NB4 (cell line): Measurements from ENCODE around the gene STX12.
"Not testable (repeated sequence)": the region's sequence is repeated elsewhere in the genome, so short reads cannot be mapped to it uniquely, and the experiment has no call there.

Experiments
- DNase-seq: peaks from one replicate; pipeline ENCODE4 v3.0.0; 2010; ENCODE audit warnings: low read depth
- H3K4me3 ChIP-seq: one replicate; pipeline ENCODE4 v1.5.1; 2011; ENCODE audit warnings: mild to moderate bottlenecking, low read depth, low read length, moderate library complexity
- CTCF ChIP-seq: IDR thresholded peaks from one replicate; pipeline ENCODE4 v1.5.1; 2012; ENCODE audit warnings: low read depth, low read length
- MAX ChIP-seq: IDR thresholded peaks from 2 replicates; pipeline ENCODE4 v1.6.1; 2011; ENCODE audit warnings: low read depth, low read length
- MYC ChIP-seq: IDR thresholded peaks from 2 replicates; pipeline ENCODE4 v1.6.1; 2011; ENCODE audit warnings: low read depth, low read length
- POLR2A ChIP-seq: IDR thresholded peaks from 2 replicates; pipeline ENCODE4 v1.6.1; 2011; ENCODE audit warnings: mild to moderate bottlenecking; ENCODE audit not compliant: insufficient read length; ENCODE audit errors: extremely low read depth

STX12 gene

GRCh38 chr1:27849951-27850350 is 76.9 kb downstream of the STX12 start:
- no peak for DNase-seq
- no peak overlapping the region for H3K4me3 ChIP-seq
- no peak for TF ChIP-seq MYC
- TF ChIP-seq CTCF = no peak
- TF ChIP-seq POLR2A = no peak
- TF ChIP-seq MAX = no peak

- no peak for DNase-seq
- H3K4me3 ChIP-seq = no peak overlapping the region
- no peak for TF ChIP-seq POLR2A
- no peak for TF ChIP-seq MAX
- TF ChIP-seq MYC = no peak
- TF ChIP-seq CTCF = no peak
Observed at GRCh38 chr1:27855085-27855484, 82.1 kb downstream of the STX12 start.

GRCh38 chr1:27856561-27857343 is 83.7 kb downstream of the STX12 start:
- no peak for TF ChIP-seq MAX
- no peak for TF ChIP-seq MYC
- no peak for TF ChIP-seq CTCF
- no peak for TF ChIP-seq POLR2A
- H3K4me3 ChIP-seq = no peak overlapping the region
- no peak for DNase-seq

- not testable (repeated sequence) for DNase-seq, H3K4me3 ChIP-seq
Observed at GRCh38 chr1:27857552-27857951, 84.5 kb downstream of the STX12 start.

- no peak overlapping the region for H3K4me3 ChIP-seq
- peak; percentile 98 for TF ChIP-seq CTCF
- TF ChIP-seq POLR2A = no peak
- peak; percentile 59; the same call in 1 of the 2 replicates for TF ChIP-seq MAX
- peak; percentile 38; the same call in 1 of the 2 replicates for TF ChIP-seq MYC
- peak; percentile 88 for DNase-seq
Observed at GRCh38 chr1:27858072-27858948, 85.3 kb downstream of the STX12 start.

- DNase-seq = no peak
- no peak overlapping the region for H3K4me3 ChIP-seq
- no peak for TF ChIP-seq POLR2A
- no peak for TF ChIP-seq MYC
- TF ChIP-seq CTCF = no peak
- TF ChIP-seq MAX = no peak
Observed at GRCh38 chr1:27858949-27859576, 86.0 kb downstream of the STX12 start.
